NCI-H1694 (cell line): ENCODE results near the gene KIF3C.
"Not testable (repeated sequence)": the region's sequence is repeated elsewhere in the genome, so short reads cannot be mapped to it uniquely, and the experiment has no call there.

ENCODE experiments used
- DNase-seq: peaks from one replicate; lab custom pipeline; 2025; lab: John Stamatoyannopoulos, UW

The KIF3C gene

GRCh38 chr2:25915944-25916772 lies 66.1 kb downstream of the KIF3C start:
- DNase-seq, result not testable (repeated sequence)

DNA sequence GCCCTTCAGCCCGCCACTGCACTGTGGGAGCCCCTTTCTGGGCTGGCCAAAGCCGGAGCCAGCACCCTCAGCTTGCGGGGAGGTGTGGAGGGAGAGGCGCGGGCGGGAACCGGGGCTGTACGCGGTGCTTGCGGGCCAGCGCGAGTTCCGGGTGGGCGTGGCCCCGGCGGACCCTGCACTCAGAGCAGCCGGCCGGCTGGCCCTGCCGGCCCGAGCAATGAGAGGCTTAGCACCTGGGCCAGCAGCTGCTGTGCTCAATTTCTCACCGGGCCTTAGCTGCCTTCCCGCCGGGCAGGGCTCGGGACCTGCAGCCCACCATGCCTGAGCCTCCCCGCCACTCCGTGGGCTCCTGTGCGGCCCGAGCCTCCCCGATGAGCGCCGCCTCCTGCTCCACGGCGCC lies 66.9 kb downstream of the KIF3C start:
- DNase-seq, result not testable (repeated sequence)

DNA sequence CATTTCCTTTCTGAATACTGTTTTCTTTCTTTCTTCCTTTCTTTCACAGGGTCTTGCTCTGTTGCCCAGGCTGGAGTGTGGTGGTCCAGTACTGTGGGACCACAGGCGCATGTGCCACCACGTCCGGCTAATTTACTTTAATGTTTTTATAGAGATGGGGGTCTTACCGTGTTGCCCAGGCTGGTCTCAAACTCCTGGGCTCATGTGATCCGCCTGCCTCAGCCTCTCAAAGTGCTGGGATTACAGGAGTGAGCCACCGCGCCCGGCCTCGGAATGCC lies 68.7 kb downstream of the KIF3C start:
- DNase-seq, result not testable (repeated sequence)

DNA sequence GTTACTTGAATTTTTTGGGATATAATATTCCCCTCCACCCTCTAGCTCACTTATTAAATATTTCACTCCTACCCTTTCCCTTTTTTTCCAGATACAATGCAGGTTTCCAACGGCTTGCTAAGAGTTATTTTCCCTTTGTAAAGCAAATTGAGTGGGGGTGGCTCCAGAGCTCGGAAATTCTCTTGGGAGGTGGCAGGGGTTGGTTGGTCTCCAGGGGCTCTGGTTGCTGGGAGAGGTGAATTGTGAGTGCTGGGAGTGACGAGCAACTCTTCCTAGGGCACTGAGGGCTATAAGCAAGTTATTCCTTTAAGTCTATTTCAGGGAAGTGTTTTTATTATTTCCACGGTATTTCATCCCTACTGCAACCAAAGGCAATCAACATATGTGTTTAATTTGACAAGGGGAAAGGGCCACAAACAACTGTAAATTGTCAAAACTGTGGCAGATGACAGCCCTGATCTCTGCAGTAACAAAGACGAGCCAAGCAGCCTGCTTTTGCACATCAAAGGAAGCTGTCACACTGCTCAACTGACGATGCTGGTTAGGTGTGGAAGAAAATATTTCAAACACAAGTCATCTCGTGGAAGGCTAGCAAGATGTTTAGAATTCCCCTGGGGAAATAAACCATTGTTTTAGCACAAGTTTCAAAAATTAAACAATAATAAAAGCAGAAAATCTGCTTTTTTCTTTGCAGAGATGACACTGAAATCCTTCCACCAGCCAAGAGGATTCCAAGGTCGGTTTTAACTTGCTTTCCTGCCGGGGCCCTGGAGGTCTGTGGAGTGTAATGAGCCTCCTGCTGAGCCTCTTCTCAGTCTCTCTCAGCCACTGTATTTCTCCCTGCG lies 69.2 kb downstream of the KIF3C start:
- no peak for DNase-seq

DNA sequence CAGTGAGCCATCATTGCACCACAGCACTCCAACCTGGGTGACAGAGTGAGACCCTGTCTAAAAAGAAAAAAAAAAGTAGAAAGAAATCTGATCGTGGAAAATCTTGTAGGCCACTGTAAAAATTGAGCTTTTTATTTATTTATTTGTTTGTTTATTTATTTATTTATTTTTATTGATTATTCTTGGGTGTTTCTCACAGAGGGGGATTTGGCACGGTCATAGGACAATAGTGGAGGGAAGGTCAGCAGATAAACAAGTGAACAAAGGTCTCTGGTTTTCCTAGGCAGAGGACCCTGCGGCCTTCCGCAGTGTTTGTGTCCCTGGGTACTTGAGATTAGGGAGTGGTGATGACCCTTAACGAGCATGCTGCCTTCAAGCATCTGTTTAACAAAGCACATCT lies 72.7 kb downstream of the KIF3C start:
- DNase-seq, result not testable (repeated sequence)

DNA sequence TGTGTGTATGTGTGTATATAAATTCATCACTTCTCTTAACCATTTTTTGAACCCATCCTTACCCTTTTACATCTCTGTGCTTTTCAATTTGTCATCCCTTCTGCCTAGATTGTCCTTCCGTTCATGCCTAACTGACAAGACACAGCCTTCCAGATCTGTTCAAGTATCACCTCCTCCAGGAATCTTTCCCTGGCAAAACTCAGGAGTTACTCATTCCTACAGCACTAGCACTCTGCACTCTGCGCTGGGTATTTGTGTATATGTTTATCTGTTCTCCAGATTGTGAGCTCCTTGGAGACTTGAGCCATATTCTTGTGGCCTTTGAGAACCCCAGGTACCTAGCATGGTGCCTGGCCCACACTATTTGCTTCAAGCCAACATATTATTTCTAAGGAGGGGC lies 77.2 kb downstream of the KIF3C start:
- DNase-seq, result no peak

- DNase-seq, result no peak
Measured at GRCh38 chr2:25903216-25903776, 79.0 kb downstream of the KIF3C start.

DNA sequence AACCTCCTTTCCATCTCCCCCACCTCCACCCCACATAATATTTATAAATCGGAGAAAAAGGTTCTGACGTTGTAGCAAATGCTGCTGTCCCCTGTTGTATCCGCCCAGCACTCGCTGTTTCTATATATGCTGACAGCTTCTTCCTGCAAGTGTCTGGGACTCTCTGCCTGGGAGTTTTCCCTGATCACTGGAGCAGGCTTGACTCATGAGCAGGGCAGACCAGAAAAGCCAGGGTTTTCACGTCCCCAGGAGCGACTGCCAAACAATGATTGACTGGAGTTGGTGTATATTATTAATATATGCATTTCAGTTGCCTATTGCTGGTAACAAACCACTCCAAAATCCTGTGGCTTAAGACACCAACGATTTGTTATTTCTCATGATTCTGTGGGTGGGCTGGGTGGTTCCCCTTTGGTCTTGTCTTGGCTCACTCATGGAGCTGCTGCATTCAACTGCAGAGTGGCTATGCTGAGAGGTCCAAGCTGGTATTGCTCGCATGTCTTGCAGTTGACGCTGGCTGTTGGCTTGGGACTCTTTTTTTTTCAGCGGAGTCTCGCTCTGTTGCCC lies 82.8 kb downstream of the KIF3C start:
- DNase-seq, result no peak

GRCh38 chr2:25897506-25897905 lies 84.8 kb downstream of the KIF3C start:
- DNase-seq, result no peak

GRCh38 chr2:25896308-25896707 lies 86.0 kb downstream of the KIF3C start:
- DNase-seq, result not testable (repeated sequence)

DNA sequence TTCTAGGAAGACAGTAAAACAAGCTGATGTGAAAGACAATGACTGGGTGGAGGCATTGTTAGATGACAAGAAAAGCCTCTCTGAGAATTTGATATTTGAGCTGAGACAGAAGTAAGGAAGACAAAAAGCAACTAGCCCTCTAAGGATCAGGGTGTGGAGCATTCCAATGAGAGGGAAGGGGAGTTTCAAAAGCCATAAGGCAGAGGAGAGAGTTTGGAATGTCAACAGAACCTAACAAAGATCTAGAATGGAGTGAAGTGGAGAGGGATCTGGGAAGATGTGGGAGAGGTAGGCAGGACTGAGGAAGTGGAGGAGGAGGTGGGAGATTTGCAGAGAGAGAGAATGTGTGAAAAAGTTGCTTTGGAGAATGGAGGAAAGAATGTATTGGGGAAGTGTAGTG lies 86.7 kb downstream of the KIF3C start:
- no peak for DNase-seq

- DNase-seq, result no peak
Measured at GRCh38 chr2:25895018-25895417, 87.3 kb downstream of the KIF3C start.

DNA sequence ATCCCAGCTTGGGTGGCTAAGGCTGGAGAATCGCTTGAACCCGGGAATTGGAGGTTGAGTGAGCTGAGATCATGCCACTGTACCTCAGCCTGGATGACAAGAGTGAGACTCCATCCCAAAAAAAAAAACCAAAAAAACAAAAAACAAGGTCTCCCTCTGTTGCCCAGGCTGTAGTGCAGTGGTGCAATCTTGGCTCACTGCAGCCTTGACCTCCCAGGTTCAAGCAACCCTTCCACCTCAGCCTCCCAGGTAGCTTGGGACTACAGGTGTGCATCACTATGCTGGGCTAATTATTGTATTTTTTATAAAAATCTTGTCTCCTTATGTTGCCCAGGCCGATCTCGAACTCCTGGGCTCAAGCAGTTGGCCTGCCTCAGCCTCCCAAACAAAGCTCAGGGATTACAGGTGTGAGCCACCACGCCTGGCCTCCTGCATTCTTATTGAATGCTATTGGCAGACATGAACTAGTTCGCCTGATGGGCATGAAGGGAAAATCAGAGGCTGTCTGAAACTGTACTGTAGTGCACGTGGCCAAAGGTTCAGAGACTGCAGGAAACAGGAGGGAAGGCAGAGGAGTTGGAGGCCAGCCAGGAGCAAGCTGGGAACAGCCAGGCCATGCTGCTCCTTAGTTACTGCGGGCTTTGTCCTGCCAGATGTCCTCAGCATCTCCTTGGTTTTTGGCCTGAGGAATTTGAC lies 88.0 kb downstream of the KIF3C start:
- DNase-seq, result peak; percentile 31

- DNase-seq, result no peak
Measured at GRCh38 chr2:25891672-25892071, 90.6 kb downstream of the KIF3C start.

- no peak for DNase-seq
Measured at GRCh38 chr2:25887624-25888242, 94.6 kb downstream of the KIF3C start.

GRCh38 chr2:25885933-25886332 lies 96.4 kb downstream of the KIF3C start:
- no peak for DNase-seq

GRCh38 chr2:25881764-25882163 lies 100.5 kb downstream of the KIF3C start:
- no peak for DNase-seq

- no peak for DNase-seq
Measured at GRCh38 chr2:25879133-25879730, 103.1 kb downstream of the KIF3C start.

DNA sequence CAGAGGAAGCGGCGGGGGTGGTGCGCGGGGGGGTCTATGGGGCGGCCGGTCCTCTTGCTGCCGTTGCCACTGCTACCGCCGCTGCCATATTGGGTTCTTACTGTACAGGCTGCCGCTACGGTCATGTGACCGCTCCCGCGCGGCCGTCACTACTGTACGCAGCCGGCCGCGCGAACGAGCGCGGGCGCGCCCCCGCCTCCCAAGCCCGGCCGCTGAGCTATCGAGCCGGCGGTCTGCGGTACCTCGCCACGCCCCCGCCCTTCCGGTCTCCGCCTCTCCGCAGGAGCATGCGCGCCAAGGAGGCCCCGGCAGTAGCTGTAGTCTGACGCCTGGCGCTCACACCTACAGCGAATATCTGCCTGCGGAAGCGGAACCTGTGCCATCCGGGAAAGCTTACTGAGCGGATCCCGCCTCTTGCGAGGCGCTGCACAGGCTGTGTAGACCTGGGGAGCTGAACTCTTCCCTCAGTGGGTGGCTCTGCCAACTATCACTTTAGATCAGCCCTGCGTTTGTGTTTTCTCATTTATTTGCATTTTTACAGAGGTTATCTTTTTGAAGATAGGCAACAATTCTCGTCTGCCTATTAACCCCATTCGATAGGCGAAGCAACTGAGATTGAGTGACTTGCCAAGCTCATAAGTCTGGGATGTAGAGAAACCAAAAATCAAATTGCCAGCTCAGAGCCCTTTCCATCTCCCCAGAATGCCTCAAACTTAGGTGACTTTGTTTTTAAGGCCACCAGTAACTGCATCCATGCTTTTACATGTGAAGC lies 103.8 kb downstream of the KIF3C start, which contains the start of gene ASXL2:
TSS of gene ASXL2 (minus strand) at position 127 of the 772 bp plus-strand sequence. CDS start 265 bp downstream, outside the sequence.
- peak; percentile 94 for DNase-seq
